BLaER1 (cell line): ENCODE results near the gene STXBP6.
A peak's percentile ranks its signal among the peaks of the same experiment; 100 is the strongest.

ENCODE experiments used
- H3K27ac ChIP-seq: shearing (Covaris generic); formaldehyde crosslinking; 2 replicates; pipeline ENCODE4 v1.8.1; 2022
- H3K27me3 ChIP-seq: shearing (Covaris generic); formaldehyde crosslinking; 2 replicates; pipeline ENCODE4 v1.8.1; 2022
- H3K36me3 ChIP-seq: shearing (Covaris generic); formaldehyde crosslinking; 2 replicates; pipeline ENCODE4 v1.8.1; 2022
- H3K4me1 ChIP-seq: shearing (Covaris generic); formaldehyde crosslinking; 2 replicates; pipeline ENCODE4 v1.8.1; 2022
- H3K4me2 ChIP-seq: shearing (Covaris generic); formaldehyde crosslinking; 2 replicates; pipeline ENCODE4 v1.8.1; 2022
- H3K4me3 ChIP-seq: shearing (Covaris generic); formaldehyde crosslinking; 2 replicates; pipeline ENCODE4 v1.8.1; 2022
- H3K9ac ChIP-seq: shearing (Covaris generic); formaldehyde crosslinking; 2 replicates; pipeline ENCODE4 v1.8.1; 2022
- H3K9me3 ChIP-seq: shearing (Covaris generic); formaldehyde crosslinking; 2 replicates; pipeline ENCODE4 v1.8.1; 2022
- H4K20me1 ChIP-seq: shearing (Covaris generic); formaldehyde crosslinking; 2 replicates; pipeline ENCODE4 v1.8.1; 2022
- Cebpa-rat ChIP-seq: shearing (Covaris generic); IDR thresholded peaks from 2 replicates; pipeline ENCODE4 v1.8.1; 2022

Gene STXBP6

GRCh38 chr14:25053585-25053984, 3.6 kb upstream of the STXBP6 start:
- H3K4me3 ChIP-seq = no peak overlapping the region
- no peaks in the 10 kb centered on the region for H4K20me1 ChIP-seq
- peaks cover 18% of the 10 kb centered on the region for H3K9me3 ChIP-seq
- no peaks in the 10 kb centered on the region for H3K4me1 ChIP-seq
- no peak overlapping the region for H3K27ac ChIP-seq
- H3K4me2 ChIP-seq = no peak overlapping the region
- TF ChIP-seq Cebpa-rat = no peak
- peaks cover 23% of the 10 kb centered on the region for H3K27me3 ChIP-seq
- H3K36me3 ChIP-seq = no peaks in the 10 kb centered on the region
- H3K9ac ChIP-seq = no peak overlapping the region

- H3K9ac ChIP-seq = no peak overlapping the region
- no peak overlapping the region for H3K4me3 ChIP-seq
- peaks cover 23% of the 10 kb centered on the region for H3K27me3 ChIP-seq
- H3K9me3 ChIP-seq = peaks cover 19% of the 10 kb centered on the region
- no peak for TF ChIP-seq Cebpa-rat
- no peak overlapping the region for H3K4me2 ChIP-seq
- no peaks in the 10 kb centered on the region for H3K4me1 ChIP-seq
- H4K20me1 ChIP-seq = no peaks in the 10 kb centered on the region
- H3K27ac ChIP-seq = no peak overlapping the region
- no peaks in the 10 kb centered on the region for H3K36me3 ChIP-seq
These were observed 3.0 kb upstream of the STXBP6 start for GRCh38 chr14:25052921-25053320.

GRCh38 chr14:25052385-25052784, 2.4 kb upstream of the STXBP6 start:
- H3K9me3 ChIP-seq = peaks cover 19% of the 10 kb centered on the region
- no peak overlapping the region for H3K4me3 ChIP-seq
- H3K27ac ChIP-seq = no peak overlapping the region
- H3K9ac ChIP-seq = no peak overlapping the region
- no peaks in the 10 kb centered on the region for H4K20me1 ChIP-seq
- peaks cover 23% of the 10 kb centered on the region for H3K27me3 ChIP-seq
- H3K4me2 ChIP-seq = no peak overlapping the region
- H3K4me1 ChIP-seq = no peaks in the 10 kb centered on the region
- H3K36me3 ChIP-seq = no peaks in the 10 kb centered on the region
- no peak for TF ChIP-seq Cebpa-rat

GRCh38 chr14:25050269-25051150, 563 bp upstream of the STXBP6 start:
- Histone ChIP-seq H3K27ac (no peak overlapping the region), H3K4me2 (peak overlapping the region; percentile 61), H3K36me3 (no peaks in the 10 kb centered on the region), H3K4me3 (peak overlapping the region; percentile 60), H4K20me1 (no peaks in the 10 kb centered on the region), H3K9me3 (peaks cover 19% of the 10 kb centered on the region), H3K9ac (no peak overlapping the region), H3K27me3 (peaks cover 23% of the 10 kb centered on the region), H3K4me1 (no peaks in the 10 kb centered on the region)
- TF ChIP-seq Cebpa-rat = no peak

- TF ChIP-seq Cebpa-rat = no peak
- H3K36me3 ChIP-seq = no peaks in the 10 kb centered on the region
- no peak overlapping the region for H3K27ac ChIP-seq
- H3K9ac ChIP-seq = no peak overlapping the region
- H3K27me3 ChIP-seq = peaks cover 23% of the 10 kb centered on the region
- H3K9me3 ChIP-seq = peaks cover 19% of the 10 kb centered on the region
- no peak overlapping the region for H3K4me2 ChIP-seq
- H4K20me1 ChIP-seq = no peaks in the 10 kb centered on the region
- H3K4me3 ChIP-seq = peak overlapping the region; percentile 60; the same call in 1 of the 2 replicates
- no peaks in the 10 kb centered on the region for H3K4me1 ChIP-seq
These were observed 817 bp downstream of the STXBP6 start for GRCh38 chr14:25049093-25049567.

- H3K4me3 ChIP-seq = no peak overlapping the region
- no peaks in the 10 kb centered on the region for H3K4me1 ChIP-seq
- no peak for TF ChIP-seq Cebpa-rat
- peaks cover 19% of the 10 kb centered on the region for H3K9me3 ChIP-seq
- H3K36me3 ChIP-seq = no peaks in the 10 kb centered on the region
- no peak overlapping the region for H3K4me2 ChIP-seq
- H4K20me1 ChIP-seq = no peaks in the 10 kb centered on the region
- no peak overlapping the region for H3K9ac ChIP-seq
- peaks cover 23% of the 10 kb centered on the region for H3K27me3 ChIP-seq
- no peak overlapping the region for H3K27ac ChIP-seq
These were observed 1.6 kb downstream of the STXBP6 start for GRCh38 chr14:25048170-25049016.

GRCh38 chr14:25046301-25046943, 3.5 kb downstream of the STXBP6 start:
- Histone ChIP-seq H3K4me2 (no peak overlapping the region), H3K4me1 (no peaks in the 10 kb centered on the region), H3K27me3 (peaks cover 23% of the 10 kb centered on the region), H3K4me3 (no peak overlapping the region), H3K27ac (no peak overlapping the region), H4K20me1 (no peaks in the 10 kb centered on the region), H3K36me3 (no peaks in the 10 kb centered on the region), H3K9me3 (peaks cover 19% of the 10 kb centered on the region), H3K9ac (no peak overlapping the region)
- no peak for TF ChIP-seq Cebpa-rat

- Histone ChIP-seq H3K4me2 (no peak overlapping the region), H3K9ac (no peak overlapping the region), H3K4me1 (no peaks in the 10 kb centered on the region), H3K36me3 (no peaks in the 10 kb centered on the region), H3K27me3 (peaks cover 5% of the 10 kb centered on the region), H3K4me3 (no peak overlapping the region), H3K9me3 (peaks cover 7% of the 10 kb centered on the region), H3K27ac (no peak overlapping the region), H4K20me1 (no peaks in the 10 kb centered on the region)
- no peak for TF ChIP-seq Cebpa-rat
These were observed 5.7 kb downstream of the STXBP6 start for GRCh38 chr14:25044106-25044698.
